MM.1S (cell line): ENCODE measurements around the gene MRPL22.
"Not testable (repeated sequence)": the region's sequence is repeated elsewhere in the genome, so short reads cannot be mapped to it uniquely, and the experiment has no call there.

Experiments used
- DNase-seq: peaks from one replicate; pipeline ENCODE4 v3.0.0-alpha.2; 2015
- H2AFZ ChIP-seq: fragments of 300-600 bp; sonication (generic); 2 replicates; pipeline ENCODE4 v1.6.0; 2016; ENCODE audit warnings: antibody characterized with exemption, low read length
- H3F3A ChIP-seq: fragments of 300-600 bp; sonication (generic); 2 replicates; pipeline ENCODE4 v1.6.1; 2016; ENCODE audit warnings: mild to moderate bottlenecking, antibody characterized with exemption, low read length, moderate library complexity, mixed read lengths; ENCODE audit not compliant: insufficient read depth
- H3K27ac ChIP-seq: fragments of 300-600 bp; sonication (generic); 2 replicates; pipeline ENCODE4 v1.5.1; 2016; ENCODE audit warnings: mild to moderate bottlenecking, low read length
- H3K27me3 ChIP-seq: fragments of 300-600 bp; sonication (generic); replicated peaks from 2 replicates; pipeline ENCODE4 v1.6.0; 2016; ENCODE audit warnings: low read length; ENCODE audit not compliant: insufficient read depth
- H3K36me3 ChIP-seq: fragments of 300-600 bp; sonication (generic); replicated peaks from 2 replicates; pipeline ENCODE4 v1.6.1; 2016; ENCODE audit warnings: mild to moderate bottlenecking, low read length, mixed read lengths; ENCODE audit not compliant: insufficient read depth
- H3K4me1 ChIP-seq: fragments of 300-600 bp; sonication (generic); 2 replicates; pipeline ENCODE4 v1.6.1; 2016; ENCODE audit warnings: low read length, mixed read lengths
- H3K4me2 ChIP-seq: fragments of 300-600 bp; sonication (generic); 2 replicates; pipeline ENCODE4 v1.6.0; 2016; ENCODE audit warnings: low read depth, low read length
- H3K4me3 ChIP-seq: fragments of 300-600 bp; sonication (generic); 2 replicates; pipeline ENCODE4 v1.5.1; 2016; ENCODE audit warnings: low read length, mixed read lengths
- H3K79me2 ChIP-seq: fragments of 300-600 bp; sonication (generic); 2 replicates; pipeline ENCODE4 v1.6.1; 2016; ENCODE audit warnings: mixed run types, low read length, mixed read lengths
- H3K9ac ChIP-seq: fragments of 300-600 bp; sonication (generic); 2 replicates; pipeline ENCODE4 v1.6.1; 2016; ENCODE audit warnings: low read length, mixed read lengths
- H3K9me2 ChIP-seq: fragments of 300-600 bp; sonication (generic); replicated peaks from 2 replicates; pipeline ENCODE4 v1.6.1; 2016; ENCODE audit warnings: mild to moderate bottlenecking, low read length, mixed read lengths; ENCODE audit not compliant: insufficient read depth
- H3K9me3 ChIP-seq: fragments of 300-600 bp; sonication (generic); replicated peaks from 2 replicates; pipeline ENCODE4 v1.6.1; 2016; ENCODE audit warnings: mild to moderate bottlenecking, low read length, mixed read lengths; ENCODE audit not compliant: insufficient read depth
- H4K20me1 ChIP-seq: fragments of 300-600 bp; sonication (generic); 2 replicates; pipeline ENCODE4 v1.6.1; 2016; ENCODE audit warnings: mild to moderate bottlenecking, low read length, moderate library complexity, mixed read lengths; ENCODE audit not compliant: insufficient read depth
- EZH2 ChIP-seq: fragments of 300-600 bp; sonication (generic); optimal IDR thresholded peaks from 2 replicates; pipeline ENCODE3; 2017; ENCODE audit warnings: low read depth, mild to moderate bottlenecking, antibody characterized with exemption, low read length, mixed read lengths
- EZH2phosphoT487 ChIP-seq: fragments of 300-600 bp; sonication (generic); IDR thresholded peaks from 2 replicates; pipeline ENCODE4 v1.6.1; 2018; ENCODE audit warnings: antibody characterized with exemption, low read length
- TF ChIP-seq, protein P1 (sequence below): fragments of 300-600 bp; sonication (generic); IDR thresholded peaks from 2 replicates; pipeline ENCODE4 v1.5.1; 2016; ENCODE audit warnings: antibody characterized with exemption, low read length, mixed read lengths

The MRPL22 gene

DNA sequence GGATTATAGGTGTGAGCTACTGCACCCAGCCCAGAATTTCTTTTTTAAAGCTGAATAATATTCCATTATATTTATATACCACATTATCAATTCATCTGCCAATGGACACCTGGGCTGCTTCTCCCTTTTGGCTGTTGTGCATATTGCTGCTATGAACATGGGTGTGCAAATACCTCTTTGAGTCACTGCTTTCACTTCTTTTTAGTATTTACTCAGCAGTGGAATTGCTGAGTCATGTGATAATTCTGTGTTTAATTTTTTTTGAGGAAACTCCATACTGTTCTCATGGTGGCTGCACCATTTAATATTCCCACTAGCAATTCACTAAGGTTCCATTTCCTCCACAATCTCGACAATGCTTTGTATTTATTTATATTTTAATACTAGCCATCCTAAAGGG lies 36.5 kb downstream of the MRPL22 start:
- Histone ChIP-seq H3K4me2 (no peak overlapping the region), H3K4me1 (no peaks in the 10 kb centered on the region), H3F3A (no peaks in the 10 kb centered on the region), H3K9ac (no peak overlapping the region), H3K27ac (no peak overlapping the region), H3K9me3 (no peaks in the 10 kb centered on the region), H3K9me2 (no peaks in the 10 kb centered on the region), H3K36me3 (no peaks in the 10 kb centered on the region), H2AFZ (no peak overlapping the region), H3K27me3 (no peaks in the 10 kb centered on the region), H3K79me2 (no peaks in the 10 kb centered on the region), H3K4me3 (no peak overlapping the region), H4K20me1 (no peaks in the 10 kb centered on the region)
- DNase-seq = no peak
- TF ChIP-seq EZH2phosphoT487 = no peak
- TF ChIP-seq, protein P1, sequence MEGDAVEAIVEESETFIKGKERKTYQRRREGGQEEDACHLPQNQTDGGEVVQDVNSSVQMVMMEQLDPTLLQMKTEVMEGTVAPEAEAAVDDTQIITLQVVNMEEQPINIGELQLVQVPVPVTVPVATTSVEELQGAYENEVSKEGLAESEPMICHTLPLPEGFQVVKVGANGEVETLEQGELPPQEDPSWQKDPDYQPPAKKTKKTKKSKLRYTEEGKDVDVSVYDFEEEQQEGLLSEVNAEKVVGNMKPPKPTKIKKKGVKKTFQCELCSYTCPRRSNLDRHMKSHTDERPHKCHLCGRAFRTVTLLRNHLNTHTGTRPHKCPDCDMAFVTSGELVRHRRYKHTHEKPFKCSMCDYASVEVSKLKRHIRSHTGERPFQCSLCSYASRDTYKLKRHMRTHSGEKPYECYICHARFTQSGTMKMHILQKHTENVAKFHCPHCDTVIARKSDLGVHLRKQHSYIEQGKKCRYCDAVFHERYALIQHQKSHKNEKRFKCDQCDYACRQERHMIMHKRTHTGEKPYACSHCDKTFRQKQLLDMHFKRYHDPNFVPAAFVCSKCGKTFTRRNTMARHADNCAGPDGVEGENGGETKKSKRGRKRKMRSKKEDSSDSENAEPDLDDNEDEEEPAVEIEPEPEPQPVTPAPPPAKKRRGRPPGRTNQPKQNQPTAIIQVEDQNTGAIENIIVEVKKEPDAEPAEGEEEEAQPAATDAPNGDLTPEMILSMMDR = no peak
- TF ChIP-seq EZH2 = no peak

DNA sequence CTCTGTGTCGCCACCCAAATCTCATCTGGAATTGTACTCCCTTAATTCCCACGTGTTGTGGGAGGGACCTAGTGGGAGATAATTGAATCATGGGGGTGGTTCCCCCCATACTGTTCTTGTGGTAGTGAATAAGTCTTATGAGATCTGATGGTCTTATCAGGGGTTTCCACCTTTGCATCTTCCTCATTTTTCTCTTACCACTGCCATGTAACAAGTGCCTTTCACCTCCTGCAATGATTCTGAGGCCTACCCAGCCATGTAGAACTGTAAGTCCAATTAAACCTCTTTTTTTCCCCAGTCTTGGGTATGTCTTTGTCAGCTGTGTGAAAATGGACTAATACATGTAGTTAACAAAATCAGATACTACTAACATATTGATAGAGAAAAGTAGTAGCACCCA lies 37.4 kb downstream of the MRPL22 start:
- not testable (repeated sequence) for H3K27me3 ChIP-seq, H3K9me2 ChIP-seq, H3K4me1 ChIP-seq, H3K9ac ChIP-seq, H3K9me3 ChIP-seq, H3K79me2 ChIP-seq, H3K36me3 ChIP-seq, H3K4me2 ChIP-seq, DNase-seq, H3K27ac ChIP-seq, H3F3A ChIP-seq, H3K4me3 ChIP-seq, H2AFZ ChIP-seq, H4K20me1 ChIP-seq

GRCh38 chr5:154984946-154985516 lies 44.2 kb downstream of the MRPL22 start:
- no peak overlapping the region for H3K9ac ChIP-seq
- no peak for TF ChIP-seq EZH2phosphoT487
- no peak for TF ChIP-seq EZH2
- TF ChIP-seq, protein P1 = no peak
- H3K9me3 ChIP-seq = no peaks in the 10 kb centered on the region
- H4K20me1 ChIP-seq = no peaks in the 10 kb centered on the region
- H3K27ac ChIP-seq = no peak overlapping the region
- no peaks in the 10 kb centered on the region for H3K27me3 ChIP-seq
- no peaks in the 10 kb centered on the region for H3K79me2 ChIP-seq
- H3K4me2 ChIP-seq = no peak overlapping the region
- no peaks in the 10 kb centered on the region for H3K9me2 ChIP-seq
- no peak overlapping the region for H3K4me3 ChIP-seq
- H3K36me3 ChIP-seq = no peaks in the 10 kb centered on the region
- H3F3A ChIP-seq = no peaks in the 10 kb centered on the region
- H2AFZ ChIP-seq = no peak overlapping the region
- H3K4me1 ChIP-seq = no peaks in the 10 kb centered on the region
- no peak for DNase-seq

- no peaks in the 10 kb centered on the region for H3K4me1 ChIP-seq
- H3K9me3 ChIP-seq = no peaks in the 10 kb centered on the region
- no peaks in the 10 kb centered on the region for H3K36me3 ChIP-seq
- H3K27me3 ChIP-seq = no peaks in the 10 kb centered on the region
- no peaks in the 10 kb centered on the region for H3K9me2 ChIP-seq
- H4K20me1 ChIP-seq = no peaks in the 10 kb centered on the region
- TF ChIP-seq, protein P1 = no peak
- no peak for TF ChIP-seq EZH2
- TF ChIP-seq EZH2phosphoT487 = no peak
- H2AFZ ChIP-seq = no peak overlapping the region
- no peak overlapping the region for H3K4me2 ChIP-seq
- H3K27ac ChIP-seq = no peak overlapping the region
- no peaks in the 10 kb centered on the region for H3K79me2 ChIP-seq
- H3F3A ChIP-seq = no peaks in the 10 kb centered on the region
- no peak overlapping the region for H3K9ac ChIP-seq
- DNase-seq = no peak
- no peak overlapping the region for H3K4me3 ChIP-seq
These were observed 45.3 kb downstream of the MRPL22 start for GRCh38 chr5:154986151-154986550.
